Activated T-helper 17 cell treated with anti-CD3 and anti-CD28 coated beads, Interleukin-2, amount 50 U/mL, for 72 hours (primary cell): ENCODE measurements around the gene PTPN14. TPM values are rescaled to one million over a fixed set of nuclear protein-coding genes. Genes with fewer than 3 reads are reported as not detected.
A peak's percentile ranks its signal among the peaks of the same experiment; 100 is the strongest.
"Not testable (repeated sequence)": the region's sequence is repeated elsewhere in the genome, so short reads cannot be mapped to it uniquely, and the experiment has no call there.

Experiments
- ATAC-seq: fragments of 150-1000 bp; cut with Tn5 transposase; replicated peaks from 2 replicates; pipeline ENCODE4 v1.10.0; 2021; ENCODE audit warnings: mild to moderate bottlenecking, moderate library complexity
- H3K27ac Mint-ChIP-seq: one replicate; pipeline ENCODE4 v1.8.0; 2022; ENCODE audit warnings: mixed read lengths
- H3K27me3 Mint-ChIP-seq: one replicate; pipeline ENCODE4 v1.8.0; 2022; ENCODE audit warnings: mixed read lengths
- H3K36me3 Mint-ChIP-seq: one replicate; pipeline ENCODE4 v1.8.0; 2022; ENCODE audit warnings: low read depth, mild to moderate bottlenecking, mixed read lengths
- H3K4me1 Mint-ChIP-seq: one replicate; pipeline ENCODE4 v1.8.0; 2022; ENCODE audit warnings: mixed read lengths
- H3K4me3 Mint-ChIP-seq: one replicate; pipeline ENCODE4 v1.8.0; 2022; ENCODE audit warnings: mild to moderate bottlenecking, mixed read lengths
- H3K9me3 Mint-ChIP-seq: one replicate; pipeline ENCODE4 v1.8.0; 2022; ENCODE audit warnings: mixed read lengths
- total RNA-seq, 2 donors: library from RNA; stranded (reverse); gene quantifications; one replicate each; pipeline ENCODE4 v1.2.3, GENCODE V29; 2022

PTPN14 gene
- under 1 TPM; 0.66 to 0.89 TPM for total RNA-seq

DNA sequence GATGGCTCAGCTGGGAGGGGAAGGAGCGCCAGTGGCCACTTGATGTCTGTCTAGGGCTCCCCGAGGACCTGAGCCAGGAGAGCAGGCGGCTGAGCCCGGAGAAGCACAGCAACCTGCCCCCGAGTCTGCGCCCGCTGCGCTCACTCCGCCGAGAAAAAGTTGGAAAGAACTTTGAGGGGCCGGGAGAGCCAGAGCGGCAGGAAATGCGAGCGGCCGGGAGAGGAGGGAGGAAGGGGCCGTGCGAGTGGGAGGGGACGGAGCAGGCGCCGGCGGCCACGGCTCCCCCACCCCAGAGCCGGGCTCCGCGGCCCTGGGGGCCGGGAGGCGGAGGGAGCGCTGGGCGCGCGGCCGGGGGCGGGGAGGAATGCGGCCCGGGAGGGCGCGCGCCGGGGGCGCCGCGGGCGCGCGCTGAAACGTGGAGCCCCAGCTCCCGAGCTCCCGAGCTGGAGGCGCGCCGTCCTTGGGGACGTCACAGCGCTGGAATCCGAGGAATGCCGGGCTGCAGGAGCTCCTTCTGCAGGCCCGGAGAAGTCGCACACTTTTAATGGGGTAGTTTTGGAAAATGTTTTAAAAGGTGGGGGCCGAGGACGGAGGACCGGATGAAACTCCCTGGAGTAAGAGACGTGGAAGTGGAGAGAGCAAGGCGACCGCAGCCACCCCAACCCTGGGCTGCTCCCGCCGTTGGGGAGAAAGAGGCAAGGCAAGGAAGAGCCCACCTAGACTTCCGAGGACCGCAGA, at the start of gene PTPN14:
Gene PTPN14, minus strand, starts transcription at position 167 of the 738 bp plus-strand sequence. CDS start 86,799 bp downstream, outside the sequence.
- no peak for ATAC-seq
- Mint-ChIP-seq H3K27ac (no peak within 1 kb of the TSS), H3K4me3 (peak within 1 kb of the TSS; percentile 26), H3K9me3 (no peaks in the 10 kb centered on the region), H3K36me3 (no peaks in the 10 kb centered on the region), H3K27me3 (peaks cover 60% of the 10 kb centered on the region), H3K4me1 (no peaks in the 10 kb centered on the region)

DNA sequence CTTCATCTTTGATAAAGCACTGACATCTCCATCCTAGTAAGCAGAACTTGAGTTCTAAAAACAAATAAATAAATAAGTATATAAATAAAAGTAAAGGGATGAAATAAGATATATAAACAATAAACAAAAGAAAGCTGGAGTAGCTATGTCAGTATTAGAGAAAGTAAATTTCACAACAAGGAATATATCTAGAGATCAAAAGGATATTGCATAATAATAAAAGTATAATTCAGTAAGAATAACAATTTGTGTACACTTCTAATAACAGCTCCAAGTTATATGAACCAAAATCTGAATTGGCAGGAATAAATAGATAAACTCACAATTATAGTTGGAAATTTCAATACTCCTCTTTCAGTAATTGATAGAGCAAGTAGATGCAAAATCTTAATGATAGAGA, 41.8 kb upstream of the PTPN14 start:
- no peaks in the 10 kb centered on the region for H3K9me3 Mint-ChIP-seq
- no peaks in the 10 kb centered on the region for H3K36me3 Mint-ChIP-seq
- H3K4me1 Mint-ChIP-seq = no peaks in the 10 kb centered on the region
- peaks cover 9% of the 10 kb centered on the region for H3K27me3 Mint-ChIP-seq
- no peak for ATAC-seq
- H3K4me3 Mint-ChIP-seq = no peak overlapping the region
- no peak overlapping the region for H3K27ac Mint-ChIP-seq

DNA sequence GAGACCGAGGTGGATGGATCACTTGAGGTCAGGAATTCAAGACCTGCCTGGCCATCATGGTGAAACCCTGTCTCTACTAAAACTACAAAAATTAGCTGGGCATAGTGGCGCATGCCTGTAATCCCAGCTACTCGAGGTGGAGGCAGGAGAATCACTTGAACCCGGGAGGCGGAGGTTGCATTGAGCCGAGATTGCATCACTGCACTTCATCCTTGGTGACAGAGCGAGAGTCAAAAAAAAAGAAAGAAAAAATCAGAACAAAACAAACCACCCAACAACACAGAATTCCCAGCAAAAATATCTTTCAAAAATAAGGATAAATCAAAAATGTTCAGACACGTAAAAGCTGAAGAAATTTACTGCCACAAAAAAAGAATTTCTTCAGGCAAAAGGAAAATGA, 40.5 kb upstream of the PTPN14 start:
- ATAC-seq, H3K36me3 Mint-ChIP-seq, H3K27me3 Mint-ChIP-seq, H3K27ac Mint-ChIP-seq, H3K4me3 Mint-ChIP-seq, H3K9me3 Mint-ChIP-seq, H3K4me1 Mint-ChIP-seq: not testable (repeated sequence)

GRCh38 chr1:214590696-214591095, 39.3 kb upstream of the PTPN14 start:
- ATAC-seq = no peak
- no peaks in the 10 kb centered on the region for H3K4me1 Mint-ChIP-seq
- no peaks in the 10 kb centered on the region for H3K9me3 Mint-ChIP-seq
- H3K27ac Mint-ChIP-seq = no peak overlapping the region
- no peaks in the 10 kb centered on the region for H3K36me3 Mint-ChIP-seq
- peaks cover 12% of the 10 kb centered on the region for H3K27me3 Mint-ChIP-seq
- no peak overlapping the region for H3K4me3 Mint-ChIP-seq

DNA sequence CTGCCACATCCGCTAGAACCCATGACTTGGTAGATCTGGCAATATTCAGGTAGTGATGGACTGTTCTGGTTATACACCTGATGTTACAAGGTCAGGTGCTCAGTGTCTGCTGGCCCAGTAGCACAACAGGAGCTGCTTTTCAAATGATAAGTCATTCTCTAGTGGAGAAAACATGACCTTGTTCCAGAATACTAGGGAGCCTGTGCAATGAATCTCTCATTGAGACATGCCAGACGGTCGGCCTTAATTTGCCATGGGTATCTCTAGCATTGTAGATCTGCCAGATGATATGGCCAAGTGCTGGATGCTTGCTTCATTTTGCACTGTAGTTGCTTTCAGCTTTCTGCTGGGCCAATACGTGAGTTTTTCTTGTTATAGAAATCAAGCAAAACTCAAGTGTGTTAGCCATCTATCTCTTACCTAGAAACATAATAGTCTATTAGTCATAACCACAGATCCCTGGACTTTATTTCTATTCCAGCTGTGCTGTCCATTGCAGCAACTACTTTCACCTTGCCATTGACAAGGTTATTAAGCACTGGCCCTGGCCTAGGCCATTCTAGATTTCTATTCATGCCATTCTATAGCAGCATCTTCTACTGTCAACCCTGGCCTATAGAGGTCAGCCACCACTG, 37.7 kb upstream of the PTPN14 start:
- no peak for ATAC-seq
- Mint-ChIP-seq H3K36me3 (no peaks in the 10 kb centered on the region), H3K9me3 (no peaks in the 10 kb centered on the region), H3K4me3 (no peak overlapping the region), H3K27ac (no peak overlapping the region), H3K27me3 (peaks cover 13% of the 10 kb centered on the region), H3K4me1 (no peaks in the 10 kb centered on the region)

DNA sequence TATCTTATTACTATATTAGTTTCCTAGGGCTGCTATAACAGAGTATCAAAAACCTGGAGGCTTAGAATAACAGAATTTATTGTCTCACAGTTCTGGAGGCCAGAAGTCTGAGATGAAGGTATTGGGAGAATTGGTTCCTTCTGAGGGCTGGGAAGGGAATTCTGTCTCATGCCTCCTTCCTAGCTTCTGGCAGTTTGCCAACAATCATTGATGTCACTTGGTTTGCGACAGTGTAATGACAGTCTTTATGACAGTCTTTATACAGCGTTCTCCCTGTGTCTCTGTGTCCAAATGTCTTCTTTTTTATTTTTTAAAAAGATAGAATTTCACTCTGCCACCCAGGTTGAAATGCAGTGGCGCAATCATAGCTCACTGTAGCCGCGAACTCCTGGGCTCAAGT, 35.8 kb upstream of the PTPN14 start:
- Mint-ChIP-seq H3K4me3 (no peak overlapping the region), H3K4me1 (no peaks in the 10 kb centered on the region), H3K27me3 (peaks cover 18% of the 10 kb centered on the region), H3K27ac (no peak overlapping the region), H3K9me3 (no peaks in the 10 kb centered on the region), H3K36me3 (no peaks in the 10 kb centered on the region)
- ATAC-seq = no peak

- no peaks in the 10 kb centered on the region for H3K36me3 Mint-ChIP-seq
- H3K4me1 Mint-ChIP-seq = no peaks in the 10 kb centered on the region
- no peaks in the 10 kb centered on the region for H3K9me3 Mint-ChIP-seq
- H3K4me3 Mint-ChIP-seq = no peak overlapping the region
- no peak overlapping the region for H3K27ac Mint-ChIP-seq
- peaks cover 22% of the 10 kb centered on the region for H3K27me3 Mint-ChIP-seq
- ATAC-seq = no peak
Measured at GRCh38 chr1:214586621-214587020, 35.2 kb upstream of the PTPN14 start.

DNA sequence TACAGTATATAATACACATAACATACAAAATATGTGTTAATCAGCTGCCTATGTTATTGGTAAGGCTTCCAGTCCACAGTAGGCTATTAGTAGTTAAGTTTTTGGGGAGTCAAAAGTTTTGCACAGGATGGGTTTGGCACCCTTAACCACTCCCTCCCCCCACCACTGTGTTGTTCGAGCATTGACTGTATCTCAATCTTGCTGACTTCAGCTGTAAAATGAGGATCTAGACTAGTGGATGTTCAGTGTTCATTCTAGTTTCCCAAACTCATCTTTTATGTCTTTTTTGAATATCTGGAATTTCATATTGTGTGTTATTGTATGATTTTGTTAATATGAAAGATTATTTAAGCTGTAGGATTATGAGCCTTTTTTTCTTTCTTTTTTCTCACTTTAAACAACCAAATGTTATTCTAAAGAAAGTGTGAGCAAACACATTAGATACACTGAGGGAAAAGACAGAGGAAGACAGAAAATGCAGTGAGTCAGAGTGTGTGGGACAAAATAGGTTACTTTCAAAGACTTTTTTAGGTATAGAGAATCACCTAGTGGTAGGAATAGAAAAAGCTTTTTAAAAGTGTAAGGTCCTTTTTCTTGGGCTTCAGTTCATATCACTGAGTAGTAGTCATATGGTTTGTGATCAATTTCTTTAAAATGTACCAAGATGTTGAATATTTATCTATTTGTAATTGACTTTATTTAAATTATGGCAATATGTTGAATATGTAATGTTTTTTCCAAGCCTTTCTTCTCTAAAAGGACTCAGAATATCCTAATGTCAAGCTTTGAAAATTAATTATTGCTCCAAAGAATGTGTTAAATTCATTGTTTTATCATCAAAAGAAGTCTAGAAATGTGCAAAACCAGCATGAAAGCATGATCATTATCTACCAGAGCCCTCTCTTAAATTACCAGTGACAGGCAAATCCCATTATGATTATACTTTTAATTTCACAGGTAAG, 33.7 kb upstream of the PTPN14 start:
- ATAC-seq = peak; percentile 83
- Mint-ChIP-seq H3K27me3 (peaks cover 17% of the 10 kb centered on the region), H3K9me3 (no peaks in the 10 kb centered on the region), H3K4me3 (no peak overlapping the region), H3K4me1 (no peaks in the 10 kb centered on the region), H3K36me3 (no peaks in the 10 kb centered on the region), H3K27ac (no peak overlapping the region)

DNA sequence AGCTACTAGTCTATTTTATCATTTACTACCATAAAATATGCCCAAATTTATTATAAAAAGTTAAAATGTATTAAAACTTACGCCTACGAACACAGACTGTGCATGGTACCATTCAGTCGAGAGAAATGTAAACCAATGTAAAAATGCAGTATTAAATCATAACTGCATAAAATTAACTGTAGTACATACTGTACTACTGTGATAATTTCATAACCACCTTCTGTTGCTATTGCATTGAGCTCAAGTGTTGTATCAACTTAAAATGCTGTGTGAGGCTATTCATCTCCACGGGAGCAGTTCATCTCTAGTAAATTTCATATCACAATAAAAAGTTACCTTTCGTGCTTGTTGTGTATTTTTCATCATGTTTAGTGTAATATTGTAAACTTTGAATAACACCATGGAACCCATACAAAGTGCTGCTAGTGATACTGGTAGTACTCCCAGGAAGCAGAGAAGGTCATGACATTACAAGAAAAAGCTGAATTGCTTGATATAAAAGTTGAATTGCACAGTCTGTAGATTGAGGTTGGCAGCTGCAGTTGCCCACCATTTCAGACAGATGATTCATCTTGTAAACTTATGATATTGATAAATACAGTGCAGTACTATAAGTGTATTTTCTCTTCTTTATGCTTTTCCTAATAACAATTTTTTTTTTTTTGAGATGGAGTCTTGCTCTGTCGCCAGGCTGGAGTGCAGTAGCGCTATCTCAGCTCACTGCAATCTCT, 32.6 kb upstream of the PTPN14 start:
- no peaks in the 10 kb centered on the region for H3K9me3 Mint-ChIP-seq
- no peaks in the 10 kb centered on the region for H3K36me3 Mint-ChIP-seq
- no peak overlapping the region for H3K4me3 Mint-ChIP-seq
- no peak overlapping the region for H3K27ac Mint-ChIP-seq
- H3K27me3 Mint-ChIP-seq = peaks cover 13% of the 10 kb centered on the region
- no peaks in the 10 kb centered on the region for H3K4me1 Mint-ChIP-seq
- ATAC-seq = no peak

GRCh38 chr1:214583113-214583512, 31.7 kb upstream of the PTPN14 start:
- H3K4me3 Mint-ChIP-seq = no peak overlapping the region
- ATAC-seq = no peak
- no peaks in the 10 kb centered on the region for H3K9me3 Mint-ChIP-seq
- H3K27me3 Mint-ChIP-seq = peaks cover 14% of the 10 kb centered on the region
- H3K27ac Mint-ChIP-seq = no peak overlapping the region
- H3K36me3 Mint-ChIP-seq = no peaks in the 10 kb centered on the region
- no peaks in the 10 kb centered on the region for H3K4me1 Mint-ChIP-seq

DNA sequence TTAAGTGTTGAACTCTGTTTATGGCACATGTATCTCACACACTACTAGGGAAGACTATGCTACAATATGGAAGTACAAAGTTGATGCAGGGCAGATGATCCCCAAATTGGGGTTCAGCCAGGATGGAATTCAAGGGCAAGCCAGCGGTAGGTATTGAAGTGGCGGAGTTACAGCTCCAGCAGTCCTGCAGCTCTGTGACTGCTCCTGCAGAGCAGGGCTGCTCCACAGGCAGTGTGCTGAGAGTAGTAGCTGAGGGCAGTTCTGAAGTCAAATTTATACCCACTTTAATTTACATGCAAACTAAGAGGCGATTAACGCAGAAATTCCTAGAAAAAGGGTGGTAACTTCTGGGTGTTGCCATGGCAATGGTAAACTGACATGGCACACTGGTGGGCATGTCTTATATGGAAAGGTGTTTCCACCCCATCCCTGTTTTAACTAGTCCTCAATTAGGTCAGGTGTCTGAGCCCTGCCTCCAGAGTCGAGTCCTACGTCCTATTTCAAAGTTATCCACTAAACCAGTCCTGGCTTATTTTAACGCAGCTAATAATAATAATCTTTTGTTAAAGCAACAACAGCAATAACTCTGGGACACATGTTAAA, 31.0 kb upstream of the PTPN14 start:
- H3K4me3 Mint-ChIP-seq = no peak overlapping the region
- H3K4me1 Mint-ChIP-seq = no peaks in the 10 kb centered on the region
- H3K36me3 Mint-ChIP-seq = no peaks in the 10 kb centered on the region
- no peak for ATAC-seq
- H3K27ac Mint-ChIP-seq = no peak overlapping the region
- H3K9me3 Mint-ChIP-seq = no peaks in the 10 kb centered on the region
- peaks cover 15% of the 10 kb centered on the region for H3K27me3 Mint-ChIP-seq

DNA sequence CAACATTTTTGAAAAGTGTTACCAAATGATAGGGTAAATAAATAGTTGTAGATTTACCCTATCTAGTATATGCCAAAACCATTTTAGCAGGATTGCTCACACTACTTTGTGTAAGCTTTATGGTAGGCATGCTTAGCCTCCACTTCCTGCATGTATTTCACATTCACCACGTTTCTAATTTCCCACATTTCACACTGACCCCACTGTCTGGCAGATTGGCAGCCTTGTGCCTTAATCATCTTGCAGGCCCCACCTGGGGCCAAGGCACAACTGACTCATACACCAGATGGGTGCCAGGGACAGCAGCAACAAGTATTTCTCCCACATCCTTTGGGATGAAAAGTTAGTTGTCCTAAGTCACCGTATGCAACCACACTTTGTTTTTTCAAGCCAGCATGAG, 30.4 kb upstream of the PTPN14 start:
- H3K27me3 Mint-ChIP-seq = peaks cover 15% of the 10 kb centered on the region
- no peak for ATAC-seq
- H3K36me3 Mint-ChIP-seq = no peaks in the 10 kb centered on the region
- H3K4me1 Mint-ChIP-seq = no peaks in the 10 kb centered on the region
- H3K9me3 Mint-ChIP-seq = peaks cover under 1% of the 10 kb centered on the region
- no peak overlapping the region for H3K4me3 Mint-ChIP-seq
- no peak overlapping the region for H3K27ac Mint-ChIP-seq

GRCh38 chr1:214579183-214579582, 27.8 kb upstream of the PTPN14 start:
- no peak for ATAC-seq
- Mint-ChIP-seq H3K4me1 (no peaks in the 10 kb centered on the region), H3K9me3 (peaks cover 9% of the 10 kb centered on the region), H3K4me3 (no peak overlapping the region), H3K27me3 (peaks cover 12% of the 10 kb centered on the region), H3K36me3 (no peaks in the 10 kb centered on the region), H3K27ac (no peak overlapping the region)

DNA sequence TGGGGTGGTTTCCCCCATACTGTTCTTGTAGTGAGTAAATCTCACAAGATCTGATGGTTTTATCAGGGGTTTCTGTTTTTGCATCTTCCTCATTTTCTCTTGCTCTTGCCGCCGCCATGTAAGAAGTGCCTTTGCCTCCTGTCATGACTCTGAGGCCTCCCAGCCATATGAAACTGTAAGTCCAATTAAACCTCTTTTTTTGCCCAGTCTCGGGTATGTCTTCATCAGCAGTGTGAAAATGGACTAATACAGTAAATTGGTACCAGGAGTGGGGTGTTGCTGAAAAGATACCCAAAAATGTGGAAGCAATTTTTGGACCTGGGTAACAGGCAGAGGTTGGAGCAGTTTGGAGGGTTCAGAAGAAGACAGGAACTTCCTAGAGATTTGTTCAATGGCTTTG, 24.7 kb upstream of the PTPN14 start:
- ATAC-seq, H3K4me1 Mint-ChIP-seq, H3K27ac Mint-ChIP-seq: not testable (repeated sequence)

More for the DNA sequence above, 24.7 kb upstream of the PTPN14 start:
- H3K27me3 Mint-ChIP-seq, H3K4me3 Mint-ChIP-seq, H3K36me3 Mint-ChIP-seq, H3K9me3 Mint-ChIP-seq: not testable (repeated sequence)
